Muscle of arm (tissue), 12 donors: ENCODE results near the gene FAF1. TPM values are rescaled to one million over a fixed set of nuclear protein-coding genes. Genes with fewer than 3 reads are reported as not detected.

Experiments
- DNase-seq: peaks from one replicate; pipeline ENCODE4 v3.0.0-alpha.2; 2013
- polyA plus RNA-seq, 12 donors: library from polyadenylated mRNA; unstranded; fragments of 120-200 nt; gene quantifications; one replicate each; pipeline ENCODE4 v1.2.1, GENCODE V29; 2013; ENCODE audit not compliant: insufficient read length in 12 of 12

FAF1 gene
- polyA plus RNA-seq, 12 donors: 33.3 to 55.8 (median 49.1) TPM; not detected in 1

DNA sequence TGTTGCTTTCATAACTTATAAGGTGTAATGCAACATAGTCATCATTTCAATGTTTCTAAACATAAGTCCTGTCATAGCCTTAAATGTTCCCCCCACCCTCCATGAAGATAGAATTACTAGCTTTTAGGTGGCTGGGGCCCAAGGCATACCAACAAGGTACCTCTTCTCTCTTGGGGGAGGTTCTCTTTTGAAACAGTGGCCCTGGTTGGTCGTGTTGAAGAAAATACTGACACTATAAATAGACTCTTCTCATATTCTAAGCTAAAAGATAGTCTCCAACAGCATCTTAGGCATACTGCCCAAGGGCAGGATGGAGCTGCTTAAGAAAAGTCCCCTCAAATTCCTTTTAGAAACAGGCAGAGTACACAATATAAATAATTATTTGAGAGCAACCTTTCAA, 255.0 kb downstream of the FAF1 start:
- no peak for DNase-seq

DNA sequence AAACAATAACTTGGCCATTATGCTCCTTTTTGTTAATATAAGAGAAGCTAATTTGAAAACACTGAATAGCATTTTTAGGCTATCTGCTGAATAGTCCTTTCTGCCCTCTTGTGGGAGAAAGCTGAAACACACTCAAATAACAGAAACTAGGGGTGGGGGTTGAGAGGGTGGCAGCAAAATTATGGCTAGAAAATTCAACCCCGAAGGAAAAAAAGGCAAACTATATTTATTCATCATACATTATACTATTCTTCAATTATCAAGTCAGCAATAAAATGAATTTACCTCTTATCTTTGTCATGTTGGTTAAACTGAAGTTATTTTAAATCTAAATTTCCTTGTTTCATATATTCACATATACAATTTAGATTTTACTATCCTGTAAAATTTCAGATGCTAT, 255.9 kb downstream of the FAF1 start:
- DNase-seq: peak; percentile 8

DNA sequence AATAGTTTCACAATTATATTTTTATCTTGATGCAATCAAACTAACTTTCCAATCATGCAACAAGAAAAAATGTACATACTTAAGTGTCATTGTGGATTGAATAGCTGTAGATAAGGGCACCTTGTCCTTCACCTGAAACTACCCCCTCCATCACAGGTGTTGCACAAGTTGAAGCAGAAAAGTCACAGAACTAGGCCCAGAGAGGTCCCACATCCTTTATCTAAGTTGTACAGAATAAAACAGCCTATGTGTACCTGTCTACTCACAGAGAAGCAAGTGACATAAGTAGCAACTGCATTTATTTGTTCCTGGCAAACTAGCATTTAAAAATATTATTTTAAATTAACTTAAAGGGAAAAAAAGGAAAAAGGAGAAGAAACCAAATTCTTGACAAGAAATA, 256.8 kb downstream of the FAF1 start:
- DNase-seq: no peak

DNA sequence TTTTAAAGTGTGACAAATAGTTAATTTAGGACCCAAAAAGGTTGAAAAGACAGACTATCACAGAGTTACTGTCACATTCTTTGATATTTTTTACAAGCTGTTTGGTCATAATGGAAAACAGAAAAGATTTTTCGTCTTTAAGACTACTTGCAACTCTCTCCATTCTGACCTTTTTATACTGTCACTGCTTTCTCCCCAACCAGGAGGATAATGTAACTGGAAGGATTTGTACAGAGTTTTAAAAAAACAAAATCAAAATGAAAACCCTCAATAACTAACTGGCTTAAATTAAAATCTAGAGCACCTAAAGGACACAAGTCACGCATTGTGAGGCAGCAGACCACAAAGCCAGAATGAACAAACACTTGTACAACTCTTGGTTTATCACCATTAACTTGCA, 257.7 kb downstream of the FAF1 start:
- DNase-seq: no peak

DNA sequence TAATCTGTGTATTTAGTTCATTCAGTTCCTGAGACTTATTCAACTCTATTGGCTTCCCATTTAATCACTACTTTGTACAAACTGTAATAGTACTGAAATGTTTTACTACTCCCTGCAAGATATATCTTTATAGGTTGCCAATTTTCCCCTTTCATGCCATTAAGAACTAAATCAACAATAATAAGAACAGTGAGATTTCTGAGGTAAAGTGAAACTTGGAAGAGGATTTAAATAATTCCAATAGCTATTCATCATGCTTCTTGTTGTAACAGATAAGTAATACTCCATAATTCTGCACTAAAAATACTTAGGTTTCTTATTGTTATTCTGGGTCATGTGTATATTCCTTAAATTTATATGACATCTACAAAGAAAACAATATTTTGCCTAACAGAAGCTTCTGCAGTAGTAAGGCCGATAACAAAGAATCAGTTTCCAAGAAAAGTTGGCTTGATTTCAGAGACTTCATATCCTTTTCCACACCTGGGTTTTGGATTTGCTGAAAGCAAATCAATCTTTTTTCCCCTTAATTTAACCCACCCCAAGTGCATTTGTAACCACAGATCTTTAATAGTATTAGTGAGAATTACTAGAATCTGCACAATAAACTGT, 258.3 kb downstream of the FAF1 start:
- DNase-seq: no peak

DNA sequence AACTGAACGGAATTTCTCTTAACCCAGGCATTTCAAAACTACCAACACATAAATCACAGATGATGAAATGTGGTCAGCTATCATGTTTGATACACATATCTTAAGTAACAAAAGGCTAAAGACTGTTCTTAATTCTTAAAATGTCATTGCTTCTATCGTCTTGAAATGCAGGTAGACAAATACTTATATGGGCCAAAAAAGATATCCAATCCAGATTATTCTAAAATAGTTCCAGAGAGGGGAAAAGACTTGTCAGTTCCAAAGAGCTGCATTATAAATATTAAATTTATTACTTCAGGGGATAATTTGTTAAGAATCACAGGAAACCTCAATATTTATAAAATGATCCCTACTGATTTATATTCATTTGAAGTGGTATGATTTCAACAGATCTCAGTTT, 259.4 kb downstream of the FAF1 start:
- DNase-seq: no peak

DNA sequence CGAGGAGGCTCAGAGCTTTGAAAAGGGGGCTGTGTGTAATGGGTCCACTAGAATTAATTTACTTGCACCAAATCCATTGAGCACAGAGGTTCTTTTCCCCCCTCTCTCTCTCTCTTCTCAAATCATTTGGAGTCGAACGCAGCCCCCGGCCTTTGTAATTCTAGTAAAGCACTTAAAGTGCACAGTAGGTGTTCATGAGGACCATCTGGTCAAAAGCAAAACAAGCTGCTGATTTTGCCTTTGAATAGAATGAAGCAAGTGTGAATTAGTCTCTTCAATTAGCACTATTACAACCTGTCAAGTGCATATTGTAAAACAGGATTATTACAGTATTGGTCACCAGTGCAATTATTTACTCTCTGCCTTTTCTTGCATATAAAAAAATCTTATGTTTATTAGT, 259.9 kb downstream of the FAF1 start:
- DNase-seq: no peak

DNA sequence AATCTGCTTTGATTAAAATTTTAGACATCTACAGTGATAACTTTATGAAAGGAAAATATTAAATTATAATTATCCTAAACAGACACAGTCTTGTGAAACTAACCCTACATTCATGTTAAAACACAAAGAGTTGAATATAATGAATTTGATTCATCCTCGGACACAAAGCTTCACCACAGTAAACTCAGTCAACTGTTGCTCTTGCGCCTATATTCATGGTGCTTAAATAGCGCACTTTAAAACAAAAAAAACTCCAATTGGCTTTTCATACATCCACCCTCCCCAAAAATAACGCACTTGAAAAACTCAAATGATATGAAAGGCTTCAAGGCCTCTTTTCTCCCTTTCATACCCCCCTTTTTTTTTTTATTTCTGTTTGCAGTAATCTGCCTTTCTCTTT, 260.3 kb downstream of the FAF1 start:
- no peak for DNase-seq

DNA sequence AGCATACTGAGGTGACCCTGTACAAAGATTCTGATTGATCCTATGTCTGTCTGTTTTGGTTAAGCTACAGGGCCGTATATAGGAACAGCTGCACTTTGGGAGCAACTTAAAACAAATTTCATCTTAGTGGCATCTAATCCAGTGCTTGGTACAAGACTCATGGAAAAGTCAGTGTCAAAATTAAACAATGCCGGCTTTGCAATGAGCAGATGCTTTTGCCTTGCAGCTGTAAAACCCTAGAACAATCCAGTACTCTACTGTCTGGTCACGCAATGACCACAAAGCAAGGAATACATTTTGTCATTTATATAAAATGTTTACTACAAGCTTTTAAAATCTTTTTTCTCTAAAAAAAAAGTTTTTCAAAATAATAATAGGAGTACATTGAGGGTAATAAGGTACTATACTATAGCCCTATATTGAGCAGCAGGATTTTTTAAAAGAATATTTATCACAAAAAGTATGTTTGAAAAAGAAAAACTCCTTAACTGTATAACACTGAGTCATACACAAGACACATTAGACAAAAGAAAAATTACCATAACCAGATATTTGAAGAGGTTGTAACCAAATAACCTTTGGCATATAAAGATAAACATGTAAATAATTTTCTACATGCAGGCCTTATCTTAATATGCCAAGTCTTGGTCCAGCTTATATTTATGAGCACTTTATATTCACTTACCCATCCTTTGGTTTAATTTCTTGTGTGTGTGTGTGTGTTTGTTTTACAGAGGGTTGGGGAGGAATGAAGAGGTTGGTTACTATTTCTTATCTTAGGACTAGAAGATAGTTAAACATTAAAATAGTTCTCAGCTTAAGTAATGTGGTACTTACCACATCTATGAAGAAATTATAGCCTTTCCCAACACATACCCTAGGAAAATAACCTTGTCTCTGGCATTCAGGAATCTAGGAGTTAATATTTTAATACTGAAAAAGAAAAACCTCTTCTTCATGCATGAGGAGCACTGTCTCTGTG, 262.3 kb downstream of the FAF1 start:
- DNase-seq: no peak

DNA sequence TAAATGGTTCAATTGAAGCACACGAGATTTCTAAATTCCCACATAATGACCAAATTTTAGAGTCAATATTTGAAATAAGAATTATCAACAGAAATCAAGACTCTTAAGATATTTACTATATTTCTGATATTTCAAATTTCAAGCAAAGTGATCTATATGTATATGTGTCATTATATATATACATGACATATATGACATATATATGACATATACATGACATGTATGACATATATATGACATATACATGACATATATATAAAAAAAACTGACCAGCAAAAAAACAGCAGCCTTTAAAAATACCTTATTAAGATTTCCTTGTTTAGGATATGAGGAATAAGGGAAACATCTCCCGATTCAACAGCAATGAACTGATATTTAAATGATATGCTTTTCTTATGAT, 266.2 kb downstream of the FAF1 start:
- no peak for DNase-seq

DNA sequence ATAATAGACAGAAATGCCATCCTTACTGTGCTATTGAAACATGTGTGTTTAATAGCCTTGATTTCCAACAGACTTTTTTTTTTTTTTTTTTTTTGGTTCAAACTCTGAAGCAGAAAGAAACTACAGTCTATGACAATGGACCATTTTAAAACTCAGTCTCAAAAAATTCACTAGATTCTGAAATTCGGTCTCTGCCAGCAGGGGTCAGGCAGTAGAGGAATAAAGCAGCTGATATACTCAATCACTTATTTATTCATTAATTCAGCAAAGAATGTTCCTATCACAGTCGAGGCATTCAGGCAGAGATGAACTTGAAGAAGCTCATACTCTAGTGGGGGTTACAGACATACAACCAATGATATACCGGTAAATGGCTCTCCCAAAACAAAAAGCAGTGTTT, 275.9 kb downstream of the FAF1 start:
- no peak for DNase-seq

DNA sequence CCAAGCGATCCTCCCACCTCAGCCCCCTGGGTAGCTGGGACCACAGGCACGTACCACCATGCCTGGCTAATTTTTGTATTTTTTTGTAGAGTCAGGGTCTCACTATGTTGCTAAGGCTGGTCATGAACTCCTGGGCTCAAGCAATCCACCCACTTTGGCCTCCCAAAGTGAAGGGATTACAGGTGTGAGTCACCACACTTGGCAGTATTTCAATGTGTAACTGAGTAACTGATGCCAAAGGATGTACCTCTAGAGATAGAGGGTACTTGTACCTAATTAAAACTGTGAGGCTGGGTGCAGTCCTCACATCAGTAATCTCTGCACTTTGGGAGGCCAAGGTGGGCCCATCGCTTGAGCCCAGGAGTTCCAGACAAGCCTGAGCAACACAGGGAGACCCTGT, 278.1 kb downstream of the FAF1 start:
- DNase-seq: no peak

DNA sequence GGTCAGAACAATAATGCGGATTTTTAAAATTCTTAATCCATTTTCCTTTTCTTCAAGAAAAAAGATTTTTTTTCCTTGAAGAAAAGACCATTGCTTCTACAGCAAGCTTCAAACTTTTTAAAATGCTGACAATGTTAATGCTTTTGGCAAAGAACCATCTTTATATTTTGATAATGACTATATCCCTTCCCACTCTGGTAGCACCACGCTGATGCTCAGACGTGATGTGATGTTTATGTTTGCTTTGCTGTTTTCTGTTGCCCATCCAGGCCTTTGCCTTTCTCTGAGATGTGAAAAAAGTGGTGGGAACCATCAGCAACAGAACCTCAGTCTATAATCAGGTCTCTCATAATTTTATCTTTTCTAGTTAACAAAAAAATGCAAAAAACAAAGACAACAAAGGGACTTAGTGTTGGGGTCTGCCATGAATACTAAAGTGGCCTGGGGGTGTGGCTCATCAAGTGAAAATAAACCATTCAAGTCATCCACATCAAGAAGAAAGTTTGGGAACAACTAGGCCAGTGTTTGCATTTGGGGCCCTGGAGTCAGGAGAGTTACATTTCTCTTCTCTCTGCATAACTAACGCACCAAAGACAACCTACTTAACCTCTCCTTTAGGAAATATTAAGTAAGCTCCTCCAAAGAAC, 292.2 kb downstream of the FAF1 start:
- no peak for DNase-seq

DNA sequence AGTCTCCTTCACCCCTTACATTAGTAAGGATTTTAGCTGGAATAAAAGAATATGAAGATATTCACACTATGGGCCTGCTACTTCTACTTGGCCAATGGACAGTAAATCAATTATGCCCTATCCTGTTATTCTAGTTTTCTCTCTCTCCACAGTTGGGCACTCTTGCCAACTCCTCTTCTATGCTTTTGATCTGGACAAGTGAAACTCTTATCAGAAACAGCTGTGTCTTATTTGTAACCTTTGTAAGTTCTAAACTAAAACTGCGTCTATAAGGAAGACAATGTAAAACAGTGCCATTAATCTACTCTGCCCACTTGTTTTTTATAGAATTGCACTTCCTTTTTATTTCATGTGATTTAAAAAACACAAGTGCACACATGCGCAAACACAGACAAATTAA, 292.8 kb downstream of the FAF1 start:
- no peak for DNase-seq

DNA sequence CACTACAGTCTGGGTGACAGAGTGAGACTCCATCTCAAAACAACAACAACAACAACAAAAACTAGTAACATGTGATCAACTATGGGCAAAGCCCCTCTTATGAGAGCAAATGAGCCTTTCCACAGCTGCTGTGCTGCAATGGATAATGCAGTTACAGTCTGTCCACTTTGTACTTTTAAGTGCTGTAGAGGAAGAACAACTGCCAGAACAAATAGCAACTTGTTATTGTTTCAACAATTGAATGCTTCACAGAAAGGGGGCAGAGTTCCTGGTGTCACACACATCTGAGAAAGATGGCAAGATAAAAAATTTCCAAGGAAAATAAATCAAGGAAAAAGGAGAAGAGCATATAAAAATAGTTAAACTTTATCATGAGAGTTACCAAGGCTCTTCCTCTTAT, 293.2 kb downstream of the FAF1 start:
- no peak for DNase-seq

DNA sequence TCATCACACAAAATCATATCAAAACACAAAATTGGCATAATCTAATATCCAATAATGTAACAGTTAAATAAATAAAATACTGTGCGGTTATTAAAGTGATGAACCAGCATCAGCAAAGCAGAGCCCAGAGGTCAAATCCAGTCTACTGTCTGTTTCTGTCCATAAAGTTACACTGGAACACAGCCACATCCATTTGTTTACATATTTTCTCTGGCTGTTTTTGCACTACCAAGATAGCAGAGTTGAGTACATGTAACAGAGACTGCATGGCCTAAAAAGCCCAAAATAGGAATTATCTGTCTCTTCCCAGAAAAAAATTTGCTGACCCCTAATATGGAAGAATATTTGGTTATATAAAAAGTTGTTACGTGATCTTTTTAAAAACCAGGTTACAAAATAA, 294.7 kb downstream of the FAF1 start:
- DNase-seq: no peak

DNA sequence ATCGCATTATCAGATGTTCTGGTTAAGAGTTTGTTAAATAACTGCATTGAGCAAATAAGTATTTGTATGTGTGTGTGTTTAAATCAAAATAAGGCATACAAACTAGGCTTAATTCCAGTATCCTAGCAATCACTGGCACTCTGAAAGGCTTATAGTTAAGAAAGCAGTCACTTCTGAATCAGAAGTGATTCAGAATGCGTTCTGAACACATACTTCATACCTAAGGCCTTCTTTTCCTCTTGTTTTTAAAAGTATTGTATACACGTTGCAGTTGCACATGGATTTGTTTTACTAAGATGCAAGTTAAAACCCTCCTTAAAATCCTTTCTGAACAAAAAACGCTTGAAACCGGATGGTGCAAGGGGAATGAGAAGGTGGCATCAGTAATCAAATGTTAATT, 298.4 kb downstream of the FAF1 start:
- no peak for DNase-seq

DNA sequence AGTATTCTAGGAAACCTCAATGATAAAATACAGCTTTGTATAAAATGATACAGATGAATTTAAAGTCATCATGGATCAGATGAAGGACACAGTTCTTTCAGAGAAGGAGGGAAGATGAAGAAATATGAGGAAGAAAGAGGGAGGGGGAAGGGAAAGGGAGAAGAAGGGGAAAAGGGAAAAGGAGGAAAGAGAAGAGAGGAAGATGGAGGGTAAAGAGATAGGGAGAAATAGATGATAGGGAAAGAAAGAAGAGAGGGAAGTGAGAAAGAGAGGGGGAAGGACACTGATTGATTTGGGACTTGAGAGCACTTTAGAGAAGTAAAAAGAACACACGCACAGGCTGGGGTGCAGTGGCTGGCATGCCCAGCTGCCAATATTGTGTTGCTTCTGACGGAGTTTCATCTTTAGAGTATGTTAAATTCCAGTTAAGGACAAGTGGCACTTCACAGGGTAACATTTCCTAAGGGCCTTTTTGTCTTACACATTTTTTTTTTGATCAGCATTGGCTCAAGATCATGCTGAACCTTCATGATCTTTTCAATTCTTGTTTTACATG, 300.9 kb downstream of the FAF1 start:
- DNase-seq: no peak

DNA sequence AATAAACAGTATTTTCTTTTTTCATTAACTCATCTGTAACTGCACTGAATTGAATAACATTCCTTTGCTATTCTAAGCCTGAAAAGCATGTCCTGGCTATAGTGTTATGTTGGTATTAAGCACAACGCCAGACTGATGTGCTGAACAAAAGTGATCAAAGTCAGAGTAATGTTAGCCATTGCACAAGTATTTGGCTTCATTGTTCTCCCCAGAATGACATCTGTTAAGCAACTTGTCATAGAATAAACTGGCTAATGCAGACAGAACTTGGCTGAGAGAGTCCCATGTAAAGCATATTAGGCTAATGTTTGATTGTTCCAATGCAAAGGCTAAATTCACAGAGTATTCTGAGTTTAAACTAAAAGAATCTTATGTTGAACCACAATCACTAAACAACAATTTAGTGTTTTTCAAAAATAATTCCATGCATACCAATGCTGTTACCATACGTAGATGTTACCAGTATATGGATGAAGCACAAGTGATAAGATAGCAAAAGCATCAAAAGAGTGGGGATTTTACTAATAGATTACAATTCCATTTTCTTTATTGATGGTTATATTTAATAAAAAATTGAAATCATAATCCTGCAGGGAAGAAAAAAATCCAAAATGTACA, 301.5 kb downstream of the FAF1 start:
- no peak for DNase-seq

DNA sequence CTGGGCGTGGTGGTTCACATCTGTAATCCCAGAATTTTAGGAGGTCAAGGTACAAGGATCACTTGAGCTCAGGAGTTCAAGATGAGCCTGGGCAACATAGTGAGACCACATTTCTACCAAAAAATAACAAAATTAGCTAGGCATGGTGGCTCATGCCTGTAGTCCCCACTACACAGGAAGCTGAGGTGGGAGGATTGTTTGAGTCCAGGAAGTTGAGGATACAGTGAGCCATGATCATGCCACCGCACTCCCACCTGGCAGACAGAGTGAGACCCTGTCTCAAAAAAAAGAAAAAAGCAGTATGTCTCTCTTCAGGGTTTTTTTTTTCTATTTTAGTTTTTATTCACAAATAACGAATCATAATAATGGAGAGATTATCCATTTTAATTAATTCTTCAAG, 303.1 kb downstream of the FAF1 start:
- no peak for DNase-seq

DNA sequence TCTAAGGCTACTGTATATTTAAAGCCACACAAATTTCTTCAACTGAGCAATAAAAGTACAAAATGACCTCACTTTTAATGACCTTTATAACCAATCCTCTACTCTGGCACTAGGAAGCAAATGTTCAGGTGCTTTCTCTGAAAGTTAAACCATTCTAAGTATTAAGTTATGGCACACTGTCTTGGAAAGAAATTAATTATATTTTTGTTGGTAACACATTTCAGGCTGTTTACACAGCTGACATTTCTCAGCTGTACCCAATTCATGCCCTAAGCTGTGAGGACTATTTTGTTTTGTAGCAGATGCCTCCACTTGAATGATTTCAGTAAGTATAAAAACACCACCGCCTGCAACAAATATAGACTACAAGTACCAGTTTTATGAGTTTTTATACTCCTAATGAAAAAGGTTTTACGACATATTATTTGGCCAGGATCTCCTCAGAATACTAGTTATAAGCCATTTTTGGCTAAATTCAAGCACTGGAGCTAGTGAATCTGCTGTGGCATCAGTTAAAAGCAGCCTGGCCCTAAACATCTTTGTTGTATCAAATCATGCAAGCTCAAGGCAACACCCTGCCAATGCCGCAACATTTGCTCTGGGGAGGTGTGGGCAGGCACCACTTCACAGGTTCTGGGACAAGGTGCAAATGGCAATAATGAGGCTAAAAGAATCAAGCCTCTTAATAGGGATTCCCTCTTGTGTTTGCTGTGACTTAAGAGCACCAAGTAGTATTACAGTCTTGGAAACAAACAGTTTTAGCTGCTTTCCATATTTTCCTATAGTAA, 308.4 kb downstream of the FAF1 start:
- no peak for DNase-seq
